GM12878 (cell line): ENCODE data around the gene CXCL6. TPM values are rescaled to one million over a fixed set of nuclear protein-coding genes. Genes with fewer than 3 reads are reported as not detected.

Source experiments
- ATAC-seq: fragments of 200-7000 bp; cut with Tn5 transposase; 3 replicates; pipeline ENCODE4 v1.9.1; 2020; ENCODE audit warnings: mild to moderate bottlenecking, moderate library complexity
- BruUV-seq: library from RNA; stranded (reverse); fragments of 400-500 nt; replicated peaks from 2 replicates; lab custom pipeline; 2021; lab: Mats Ljungman, UMichigan
- CTCF ChIA-PET: fragments of 300-600 bp; sonication (Branson Sonifier 250); formaldehyde crosslinking; extraction: SDS; loops from one replicate; lab custom pipeline; 2021; ENCODE audit warnings: inconsistent platforms; lab: Yijun Ruan, JAX
- POLR2A ChIA-PET: fragments of 350-600 bp; formaldehyde crosslinking; extraction: SDS; loops from one replicate; lab custom pipeline; 2021; ENCODE audit warnings: inconsistent platforms; lab: Charles Lee
- RAD21 ChIA-PET: fragments of 300-600 bp; sonication (Branson Sonifier 250); formaldehyde crosslinking; loops from one replicate; lab custom pipeline; 2023; ENCODE audit warnings: antibody characterized with exemption; ENCODE audit not compliant: unreplicated experiment; lab: Charles Lee
- SMC1A ChIA-PET: fragments of 300-600 bp; sonication (Branson Sonifier 250); formaldehyde crosslinking; loops from one replicate; lab custom pipeline; 2023; ENCODE audit not compliant: unreplicated experiment, uncharacterized antibody; lab: Charles Lee
- DNase-seq: peaks from one replicate; pipeline ENCODE4 v3.0.0-alpha.2; 2011; ENCODE audit warnings: low read depth, low spot score
- FAIRE-seq: peaks from 3 replicates; lab custom pipeline; 2011; peaks lifted over from hg19 to GRCh38; lab: Jason Lieb, UNC
- H2AFZ ChIP-seq: 2 replicates; pipeline ENCODE4 v1.6.0; 2011; ENCODE audit warnings: low read depth, low read length, control low read depth; ENCODE audit not compliant: control insufficient read depth
- H3K27ac ChIP-seq: 2 replicates; pipeline ENCODE4 v1.5.1; 2011; ENCODE audit warnings: control low read depth; ENCODE audit not compliant: control insufficient read depth, insufficient read depth
- H3K27me3 ChIP-seq, 2 experiments: replicated peaks in 1 of 2; 2 replicates each; pipeline versions ENCODE4 v1.6.0 to v1.6.1; 2011; ENCODE audit warnings: low read length in 1 of 2; ENCODE audit not compliant: control insufficient read depth in 2 of 2, insufficient read depth in 2 of 2
- H3K36me3 ChIP-seq, 2 experiments: 2 replicates each; pipeline ENCODE4 v1.5.1; 2011; ENCODE audit warnings: low read length in 1 of 2; ENCODE audit not compliant: control insufficient read depth in 2 of 2, insufficient read depth in 2 of 2
- H3K4me1 ChIP-seq: 2 replicates; pipeline ENCODE4 v1.6.1; 2011; ENCODE audit warnings: mild to moderate bottlenecking, low read length, moderate library complexity, mixed read lengths; ENCODE audit not compliant: control insufficient read depth, insufficient read depth
- H3K4me2 ChIP-seq: 2 replicates; pipeline ENCODE4 v1.6.0; 2011; ENCODE audit warnings: control low read depth; ENCODE audit not compliant: control insufficient read depth, insufficient read depth
- H3K4me3 ChIP-seq: fragments of 200-600 bp; sonication (generic); 2 replicates; pipeline ENCODE4 v1.5.1; 2016
- H3K79me2 ChIP-seq: 2 replicates; pipeline ENCODE4 v1.6.0; 2011; ENCODE audit warnings: low read length; ENCODE audit not compliant: control insufficient read depth, insufficient read depth
- H3K9ac ChIP-seq: 2 replicates; pipeline ENCODE4 v1.8.0; 2011; ENCODE audit warnings: low read length, control low read depth, mixed read lengths; ENCODE audit not compliant: control insufficient read depth, insufficient read depth
- H3K9me3 ChIP-seq: replicated peaks from 3 replicates; pipeline ENCODE4 v1.5.1; 2011; ENCODE audit warnings: mild to moderate bottlenecking, low read length; ENCODE audit not compliant: control insufficient read depth, insufficient read depth
- H4K20me1 ChIP-seq: 2 replicates; pipeline ENCODE4 v1.6.0; 2011; ENCODE audit not compliant: control insufficient read depth, insufficient read depth
- ATF3 ChIP-seq: IDR thresholded peaks from 2 replicates; pipeline ENCODE4 v1.6.1; 2011; ENCODE audit warnings: low read depth, mild to moderate bottlenecking, low read length, moderate library complexity, borderline replicate concordance; ENCODE audit errors: extremely low read depth
- CBFB ChIP-seq: IDR thresholded peaks from 2 replicates; pipeline ENCODE4 v1.6.1; 2016; ENCODE audit warnings: antibody characterized with exemption, low read depth
- CBX5 ChIP-seq: sonication (generic); IDR thresholded peaks from 2 replicates; pipeline ENCODE4 v1.6.1; 2016; ENCODE audit warnings: low read depth, moderate library complexity, mild to moderate bottlenecking, inconsistent platforms
- EGR1 ChIP-seq, 2 experiments: IDR thresholded peaks; 1 replicate in 1 of 2; 2 replicates in 1 of 2; pipeline ENCODE4 v1.6.1; 2011 to 2012; ENCODE audit warnings: low read depth in 2 of 2, low read length in 2 of 2, borderline replicate concordance in 1 of 2, mild to moderate bottlenecking in 1 of 2, moderate library complexity in 1 of 2
- FOXM1 ChIP-seq: IDR thresholded peaks from 2 replicates; pipeline ENCODE4 v1.6.1; 2012; ENCODE audit warnings: low read depth, mild to moderate bottlenecking, inconsistent platforms, low read length, moderate library complexity
- HDAC2 ChIP-seq: fragments of 200-600 bp; sonication (generic); IDR thresholded peaks from 2 replicates; pipeline ENCODE4 v1.6.1; 2017
- IRF5 ChIP-seq: fragments of 450-650 bp; IDR thresholded peaks from 2 replicates; pipeline ENCODE4 v1.6.1; 2017; ENCODE audit warnings: borderline replicate concordance
- KDM1A ChIP-seq: fragments of 200-600 bp; sonication (generic); IDR thresholded peaks from 2 replicates; pipeline ENCODE4 v1.6.1; 2016; ENCODE audit warnings: borderline replicate concordance
- KLF5 ChIP-seq: fragments of 450-650 bp; IDR thresholded peaks from 2 replicates; pipeline ENCODE4 v1.6.1; 2014; ENCODE audit warnings: mild to moderate bottlenecking; ENCODE audit not compliant: partially characterized antibody
- PAX8 ChIP-seq: fragments of 450-650 bp; IDR thresholded peaks from 2 replicates; pipeline ENCODE4 v1.6.1; 2017; ENCODE audit warnings: mild to moderate bottlenecking, moderate library complexity
- PBX3 ChIP-seq: IDR thresholded peaks from 2 replicates; pipeline ENCODE4 v1.6.1; 2011; ENCODE audit warnings: mild to moderate bottlenecking, low read depth, low read length, moderate library complexity; ENCODE audit not compliant: insufficient replicate concordance
- PKNOX1 ChIP-seq: fragments of 450-650 bp; IDR thresholded peaks from 2 replicates; pipeline ENCODE4 v1.6.1; 2016; ENCODE audit warnings: mild to moderate bottlenecking
- POLR2AphosphoS5 ChIP-seq: IDR thresholded peaks from 2 replicates; pipeline ENCODE4 v1.6.1; 2011; ENCODE audit warnings: mild to moderate bottlenecking, low read length, inconsistent platforms
- RAD51 ChIP-seq: fragments of 450-650 bp; IDR thresholded peaks from 2 replicates; pipeline ENCODE4 v1.6.1; 2016; ENCODE audit warnings: moderate library complexity, mild to moderate bottlenecking, inconsistent platforms
- RBBP5 ChIP-seq: fragments of 200-600 bp; sonication (generic); conservative IDR thresholded peaks from 2 replicates; pipeline ENCODE4 v1.6.1; 2016
- SMAD1 ChIP-seq: fragments of 450-650 bp; IDR thresholded peaks from 2 replicates; pipeline ENCODE4 v1.6.1; 2018; ENCODE audit warnings: mild to moderate bottlenecking, low read depth; ENCODE audit not compliant: partially characterized antibody
- STAT3 ChIP-seq: IDR thresholded peaks from 2 replicates; pipeline ENCODE4 v1.6.1; 2011; ENCODE audit warnings: low read depth, low read length, improper control_type of control experiment
- WGBS: methylation state at CpG from one replicate; pipeline ENCODE4 v1.1.6; 2016; ENCODE audit warnings: low lambda C conversion rate; ENCODE audit not compliant: insufficient replicate concordance, insufficient coverage; ENCODE audit errors: missing lambda C conversion rate; 5-methylcytosine and 5-hydroxymethylcytosine counted together
- in situ Hi-C: fragments of 300-500 bp; cut with MboI; formaldehyde crosslinking; loops from 9 replicates; pipeline ENCODE4 v1.14.3; 2018; ENCODE audit warnings: mixed read lengths
- intact Hi-C: fragments of 100-400 bp; cut with micrococcal nuclease; formaldehyde crosslinking; loops from one replicate; pipeline ENCODE4 v1.14.2; 2022; ENCODE audit not compliant: unreplicated experiment
- polyA plus RNA-seq, 11 experiments: library from polyadenylated mRNA; depleted of rRNA in 4 of 11; unstranded in 6 of 11; stranded (reverse) in 5 of 11; fragments of >200 nt; fragmentation: Nextera tagmentation in 4 of 11; fragmentation: Illumina TruSeq in 1 of 11; extraction: Ambion mirVana in 4 of 11; extraction: Trizol in 1 of 11; gene quantifications; 1 replicate in 1 of 11; 2 replicates in 10 of 11; pipeline versions ENCODE4 v1.2.1 to v1.2.3, GENCODE V29; 2011 to 2016; ENCODE audit warnings: inconsistent platforms in 2 of 11, missing spikeins in 2 of 11, low read depth in 1 of 11
- total RNA-seq, 4 experiments: library from RNA; depleted of rRNA in 3 of 4; stranded (reverse); fragments of >200 nt in 3 of 4; fragmentation: Illumina TruSeq in 1 of 4; extraction: Trizol in 1 of 4; gene quantifications; 2 replicates each; pipeline versions ENCODE4 v1.2.1 to v1.2.3, GENCODE V29; 2013 to 2021

CXCL6 gene
- total and polyA plus RNA-seq, 10 of the 15 experiments (the other 5 are each of a cell fraction or from before 2014, with no cell fraction given) = not detected

GRCh38 chr4:73865431-73866096 lies 29.1 kb downstream of the CXCL6 start:
- in situ Hi-C loops = no loop called here
- H3K9me3 ChIP-seq = no peaks in the 10 kb centered on the region
- POLR2A ChIA-PET = no interaction called here
- TF ChIP-seq KLF5 = no peak
- TF ChIP-seq HDAC2 = no peak
- TF ChIP-seq IRF5 = no peak
- no peak for TF ChIP-seq POLR2AphosphoS5
- TF ChIP-seq KDM1A = no peak
- no peak for TF ChIP-seq STAT3
- TF ChIP-seq CBFB = no peak
- TF ChIP-seq FOXM1 = no peak
- no peak for TF ChIP-seq RBBP5
- no peak for TF ChIP-seq EGR1 (IDR thresholded peaks at IDR 0.05; ENCODE audit: borderline replicate concordance in 1 of 2, low read depth in 2 of 2, low read length in 2 of 2)
- no peak for TF ChIP-seq RAD51
- TF ChIP-seq PAX8 = no peak
- TF ChIP-seq PBX3 = no peak
- TF ChIP-seq PKNOX1 = no peak
- TF ChIP-seq SMAD1 = no peak
- no peak for TF ChIP-seq CBX5
- TF ChIP-seq ATF3 = no peak
- TF ChIP-seq, all 136 proteins: peak for 0
- Histone ChIP-seq H3K9ac (no peak overlapping the region), H3K36me3 (no peaks in the 10 kb centered on the region), H3K4me3 (no peak overlapping the region), H4K20me1 (no peaks in the 10 kb centered on the region), H3K27me3 (peaks cover 0 to 8% of the 10 kb centered on the region in 2 experiments; a peak in 2 of 4 replicates), H3K4me2 (no peak overlapping the region), H2AFZ (no peak overlapping the region), H3K4me1 (no peaks in the 10 kb centered on the region), H3K27ac (no peak overlapping the region), H3K79me2 (no peaks in the 10 kb centered on the region)
- DNase-seq (no peak), FAIRE-seq (no peak), ATAC-seq (no peak)
- CTCF ChIA-PET = interaction anchor here (1.2 to 4.8 kb wide), 5 partner anchors 35 to 269 kb away, joined by 3 to 71 read pairs (median 3); no protein-coding TSS in a partner anchor
- RAD21 ChIA-PET = interaction anchor here (1.7 to 2.0 kb wide), 3 partner anchors 134 to 202 kb away, joined by 4 to 17 read pairs (median 5); no protein-coding TSS in a partner anchor
- SMC1A ChIA-PET = interaction anchor here (1.1 to 1.4 kb wide), 5 partner anchors 15 to 205 kb away, joined by 3 to 5 read pairs (median 4); no protein-coding TSS in a partner anchor
- WGBS = 29% methylated on average over 5 of the region's 5 CpGs
- BruUV-seq = no TSS peak
- intact Hi-C loops = loop anchor here (5.0 to 10.0 kb wide), 2 partner anchors 262 to 291 kb away; no protein-coding TSS in a partner anchor
